Epithelial cell of esophagus (primary cell): ENCODE measurements around the gene PAPOLB.

Experiments used
- DNase-seq: peaks from one replicate; pipeline ENCODE4 v3.0.0; 2010; ENCODE audit warnings: low read depth
- H3K4me3 ChIP-seq: 2 replicates; pipeline ENCODE4 v1.5.1; 2011; ENCODE audit warnings: mild to moderate bottlenecking, low read length, control low read depth
- CTCF ChIP-seq: IDR thresholded peaks from 2 replicates; pipeline ENCODE4 v1.5.1; 2011; ENCODE audit warnings: low read depth, mild to moderate bottlenecking, low read length, control low read depth, inconsistent platforms; ENCODE audit not compliant: insufficient read depth; ENCODE audit errors: missing control alignments

PAPOLB gene

GRCh38 chr7:4861673-4862072 is at the start of gene PAPOLB:
Gene PAPOLB, minus strand, starts transcription at chr7:4862030. Its CDS starts 220 bp downstream, at chr7:4861810.
- no peak for TF ChIP-seq CTCF
- DNase-seq: no peak
- H3K4me3 ChIP-seq: no peak within 1 kb of the TSS

GRCh38 chr7:4911111-4911828 is 49.4 kb upstream of the PAPOLB start:
- no peak for DNase-seq
- H3K4me3 ChIP-seq: no peak overlapping the region
- TF ChIP-seq CTCF: no peak

- no peak for TF ChIP-seq CTCF
- no peak overlapping the region for H3K4me3 ChIP-seq
- no peak for DNase-seq
Measured at GRCh38 chr7:4906682-4907081, 44.9 kb upstream of the PAPOLB start.

- DNase-seq: no peak
- H3K4me3 ChIP-seq: no peak overlapping the region
- no peak for TF ChIP-seq CTCF
Measured at GRCh38 chr7:4905171-4905570, 43.3 kb upstream of the PAPOLB start.

- no peak for DNase-seq
- no peak overlapping the region for H3K4me3 ChIP-seq
- TF ChIP-seq CTCF: no peak
Measured at GRCh38 chr7:4904346-4904745, 42.5 kb upstream of the PAPOLB start.

- no peak overlapping the region for H3K4me3 ChIP-seq
Measured at GRCh38 chr7:4895766-4896165, 33.9 kb upstream of the PAPOLB start.

More at GRCh38 chr7:4895766-4896165, 33.9 kb upstream of the PAPOLB start:
- TF ChIP-seq CTCF: no peak
- DNase-seq: no peak
